Gastroesophageal sphincter (tissue), 3 donors: ENCODE data around the gene ZNF576.

Experiments
- CTCF ChIP-seq, 4 experiments: fragments of 200-600 bp in 2 of 4; fragments of 450-650 bp in 2 of 4; sonication (generic) in 1 of 4; IDR thresholded peaks; one replicate each; pipeline ENCODE4 v1.5.1; 2017 to 2019; ENCODE audit warnings: antibody characterized with exemption in 4 of 4, mild to moderate bottlenecking in 2 of 4, moderate library complexity in 2 of 4
- EP300 ChIP-seq: sonication (generic); formaldehyde crosslinking; IDR thresholded peaks from one replicate; pipeline ENCODE4 v1.6.1; 2017; ENCODE audit warnings: antibody characterized with exemption, mild to moderate bottlenecking
- POLR2A ChIP-seq, 2 donors: fragments of 450-650 bp; IDR thresholded peaks; one replicate each; pipeline ENCODE4 v1.6.1; 2017; ENCODE audit warnings: antibody characterized with exemption in 2 of 2, mild to moderate bottlenecking in 2 of 2, moderate library complexity in 1 of 2
- POLR2AphosphoS5 ChIP-seq: sonication (generic); formaldehyde crosslinking; IDR thresholded peaks from one replicate; pipeline ENCODE4 v1.6.1; 2017; ENCODE audit warnings: antibody characterized with exemption

DNA sequence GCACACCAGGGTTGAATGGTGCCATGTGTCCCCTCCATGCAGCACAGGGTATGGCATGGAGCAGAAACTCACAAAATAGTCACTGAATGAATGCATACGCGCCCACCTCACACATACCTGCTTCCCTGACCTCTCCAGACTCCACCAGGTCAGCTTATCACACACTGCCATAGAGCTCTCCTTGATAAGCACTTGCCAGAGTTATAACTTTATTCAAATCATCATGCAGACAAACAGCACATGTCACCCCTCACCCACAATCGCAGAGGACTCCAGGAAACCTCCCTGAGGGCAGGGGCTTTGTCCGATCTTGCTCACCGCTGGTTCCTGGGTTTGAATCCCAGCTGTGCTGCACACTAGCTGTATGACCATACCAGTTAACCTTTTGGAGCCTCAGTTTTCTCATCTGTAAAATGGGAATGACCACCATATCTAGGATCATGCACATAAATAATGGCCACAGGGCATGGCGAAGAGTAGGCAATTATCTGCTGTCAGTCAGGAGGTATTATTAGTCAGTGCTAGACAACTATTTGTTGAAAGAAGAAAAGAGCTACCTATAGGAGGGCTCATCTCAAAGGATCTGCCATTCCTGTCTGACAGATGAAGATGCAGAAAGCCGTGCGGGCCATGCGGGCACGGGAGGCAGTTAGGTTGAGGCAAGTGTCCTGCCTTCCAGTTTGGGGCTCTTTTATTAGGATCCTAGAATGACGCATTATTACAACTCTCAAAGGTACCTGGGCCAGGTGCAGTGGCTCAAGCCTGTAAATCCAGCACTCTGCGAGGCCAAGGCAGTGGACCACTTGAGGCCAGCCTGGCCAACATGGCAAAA is 35.0 kb upstream of the ZNF576 start:
- TF ChIP-seq CTCF (IDR thresholded peaks at IDR 0.05): no peak
- no peak for TF ChIP-seq POLR2A (IDR thresholded peaks at IDR 0.05)
- TF ChIP-seq POLR2AphosphoS5: no peak
- TF ChIP-seq EP300: no peak
